ENCODE measurements around the gene ATXN1.

The ATXN1 gene

DNA sequence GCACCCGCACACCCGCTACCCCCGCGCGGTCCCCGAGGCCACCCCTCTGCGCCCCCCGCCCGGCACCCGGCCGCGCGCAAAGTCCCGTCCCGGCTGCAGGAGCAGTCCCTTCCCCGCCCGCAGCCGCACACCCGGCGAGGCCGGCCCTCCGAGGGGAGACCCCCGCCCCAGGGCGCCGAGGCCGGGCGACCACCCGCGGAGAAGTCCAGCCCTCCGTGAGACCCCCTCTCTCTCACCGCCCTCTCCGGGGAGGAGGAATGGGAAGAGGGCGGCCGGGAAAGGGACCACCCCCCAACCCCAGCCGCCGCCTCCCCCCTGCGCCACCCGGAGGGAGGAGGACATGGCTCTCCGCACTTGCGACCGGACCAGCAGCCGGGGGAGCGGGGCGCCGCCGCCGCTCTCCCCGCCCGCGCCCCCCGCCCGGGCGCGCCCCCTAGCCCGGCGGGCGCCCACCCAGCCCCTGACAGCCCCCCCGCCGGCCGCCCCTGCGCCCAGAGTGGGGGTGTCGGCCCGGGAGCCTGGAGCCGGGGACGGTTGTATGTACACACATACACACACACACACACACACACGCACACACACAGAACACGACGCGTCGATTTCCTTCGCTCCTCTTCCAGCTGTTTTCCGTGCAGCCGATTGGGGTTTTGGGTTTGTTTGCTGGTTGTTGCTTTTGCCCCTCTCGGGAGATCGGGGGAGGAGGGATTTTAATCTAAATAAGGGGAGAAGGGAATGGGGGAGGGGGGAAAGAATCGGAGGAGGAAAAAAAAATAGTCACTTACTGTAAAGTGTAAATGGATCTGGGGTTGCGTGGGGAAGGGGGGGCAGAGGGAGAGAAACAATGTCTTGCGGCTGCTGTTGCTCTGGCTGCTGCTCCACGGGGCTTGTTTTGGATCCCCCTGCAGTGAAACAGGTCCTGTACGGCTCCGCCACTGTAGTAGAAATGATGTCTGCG lies at the start of gene ATXN1:
TSS of gene ATXN1 (minus strand) at position 945 of the 955 bp plus-strand sequence.
- H3K4me3 ChIP-seq (ENCODE audit: low read depth, low read length), result peak within 1 kb of the TSS; percentile 87
- no peak for TF ChIP-seq CTCF (IDR thresholded peaks at IDR 0.05; ENCODE audit: low read depth, low read length)

DNA sequence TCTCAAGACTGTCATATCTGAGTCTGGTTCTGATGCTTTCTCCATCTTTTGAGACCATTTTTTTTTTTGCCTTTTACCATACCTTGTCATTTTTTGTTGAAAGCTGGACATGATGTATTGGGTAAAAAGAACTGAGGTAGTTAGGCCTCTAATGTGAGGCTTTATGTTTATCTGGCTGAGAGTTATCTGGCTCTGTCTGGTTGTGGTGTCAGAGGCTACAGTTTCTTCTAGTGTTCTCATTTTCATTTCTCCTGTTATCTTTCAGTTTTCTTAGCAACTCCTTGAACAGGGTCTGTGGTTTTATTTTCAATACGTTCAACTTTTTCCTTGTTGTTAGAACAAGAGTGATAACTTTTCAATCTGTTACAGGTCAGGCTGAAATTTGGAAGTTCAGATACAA lies 49.2 kb upstream of the ATXN1 start:
- no peak overlapping the region for H3K4me3 ChIP-seq (ENCODE audit: low read depth, low read length)
- no peak for TF ChIP-seq CTCF (IDR thresholded peaks at IDR 0.05; ENCODE audit: low read depth, low read length)

GRCh38 chr6:16809753-16810358 lies 48.6 kb upstream of the ATXN1 start:
- no peak for TF ChIP-seq CTCF (IDR thresholded peaks at IDR 0.05; ENCODE audit: low read depth, low read length)
- H3K4me3 ChIP-seq (ENCODE audit: low read depth, low read length), result no peak overlapping the region

- no peak overlapping the region for H3K4me3 ChIP-seq (ENCODE audit: low read depth, low read length)
- TF ChIP-seq CTCF (IDR thresholded peaks at IDR 0.05; ENCODE audit: low read depth, low read length), result no peak
Measured at GRCh38 chr6:16807956-16808355, 46.7 kb upstream of the ATXN1 start.

DNA sequence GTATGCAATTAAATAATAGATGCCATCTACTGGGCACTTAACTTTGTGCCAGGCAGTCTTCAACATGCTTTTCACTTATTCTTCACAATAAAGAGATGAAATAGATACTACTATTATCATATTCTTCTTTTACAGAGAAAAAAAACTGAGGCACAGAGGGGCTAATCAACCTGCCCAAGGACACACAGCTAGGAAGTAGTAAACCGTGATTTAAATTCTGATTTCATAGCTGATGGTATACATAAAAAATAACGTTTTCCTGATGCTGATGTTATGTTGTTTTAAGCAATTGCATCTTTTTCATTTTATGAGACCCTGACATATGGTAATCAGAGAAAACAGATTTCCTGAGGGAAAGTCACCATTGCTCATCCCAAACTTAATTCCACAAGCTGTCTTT lies 45.1 kb upstream of the ATXN1 start:
- no peak for TF ChIP-seq CTCF (IDR thresholded peaks at IDR 0.05; ENCODE audit: low read depth, low read length)
- no peak overlapping the region for H3K4me3 ChIP-seq (ENCODE audit: low read depth, low read length)

DNA sequence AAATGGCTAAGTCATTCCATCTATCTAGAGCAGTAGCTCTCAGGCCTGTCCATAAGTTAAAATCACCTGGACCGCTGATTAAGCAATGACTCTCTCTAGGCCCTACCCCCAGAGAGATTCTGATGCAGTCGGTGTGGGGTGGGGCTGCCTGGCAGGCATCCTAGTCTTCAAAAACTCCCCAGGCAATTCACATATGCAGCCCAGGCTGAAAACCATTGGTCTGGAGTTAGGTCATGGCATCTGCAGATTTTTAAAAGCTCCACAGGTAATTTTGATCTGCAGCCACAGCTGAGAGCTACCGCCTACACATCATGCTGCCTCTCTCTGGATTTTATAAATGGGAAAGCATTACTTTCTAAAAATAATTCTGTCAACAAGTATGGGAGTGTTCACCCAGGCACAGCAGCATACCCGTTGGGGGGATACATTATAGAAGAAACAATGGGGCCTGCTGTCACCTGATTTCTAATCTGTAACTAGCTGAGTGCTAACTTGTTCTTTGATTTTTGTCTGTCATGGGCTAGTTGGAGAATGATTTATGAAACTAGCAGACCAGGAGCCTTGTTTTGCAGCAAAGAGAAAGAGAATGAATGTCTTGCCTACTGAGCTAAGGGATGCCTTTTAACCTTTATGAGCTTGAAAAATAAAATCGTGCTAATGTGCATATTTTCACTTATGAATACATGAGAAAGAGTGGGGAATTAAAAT lies 44.1 kb upstream of the ATXN1 start:
- TF ChIP-seq CTCF (IDR thresholded peaks at IDR 0.05; ENCODE audit: low read depth, low read length), result no peak
- H3K4me3 ChIP-seq (ENCODE audit: low read depth, low read length), result no peak overlapping the region
